Measurements from ENCODE around the gene STK24.

- TF ChIP-seq ZC3H10 (CRISPR knock-in tag; IDR thresholded peaks at IDR 0.05): no peak
- no peak for TF ChIP-seq ZFP30 (CRISPR knock-in tag; IDR thresholded peaks at IDR 0.05)
- no peak for TF ChIP-seq ESRRG (CRISPR knock-in tag; IDR thresholded peaks at IDR 0.05)
- TF ChIP-seq CREB5 (CRISPR knock-in tag; IDR thresholded peaks at IDR 0.05; ENCODE audit: low read depth): no peak
- TF ChIP-seq TSHZ2 (CRISPR knock-in tag; IDR thresholded peaks at IDR 0.05): no peak
- TF ChIP-seq RARB (CRISPR knock-in tag; IDR thresholded peaks at IDR 0.05): no peak
- TF ChIP-seq ZNF8 (CRISPR knock-in tag; IDR thresholded peaks at IDR 0.05): no peak
- TF ChIP-seq ZNF70 (CRISPR knock-in tag; IDR thresholded peaks at IDR 0.05): no peak
- TF ChIP-seq PATZ1 (CRISPR knock-in tag; IDR thresholded peaks at IDR 0.05; ENCODE audit: borderline replicate concordance): no peak
These were observed 34.1 kb downstream of the STK24 start for GRCh38 chr13:98542568-98543377.
